Tibial artery (tissue), 4 donors: Measurements from ENCODE around the gene KCNMA1.

Source experiments
- DNase-seq, 2 donors: peaks; one replicate each; pipeline ENCODE4 v3.0.0-alpha.2; 2019
- H3K27ac ChIP-seq, 2 donors: fragments of 200-600 bp; sonication (generic) in 1 of 2; 1 replicate in 1 of 2; 2 replicates in 1 of 2; pipeline ENCODE4 v1.5.1; 2018 to 2019; ENCODE audit warnings: mild to moderate bottlenecking in 1 of 2
- H3K27me3 ChIP-seq, 2 donors: fragments of 200-600 bp; sonication (generic) in 1 of 2; one replicate each; pipeline versions ENCODE4 v1.5.1 to v1.6.0; 2016 to 2019
- H3K36me3 ChIP-seq, 3 donors: fragments of 200-600 bp; sonication (generic) in 2 of 3; one replicate each; pipeline ENCODE4 v1.5.1; 2016 to 2019; ENCODE audit warnings: mild to moderate bottlenecking in 2 of 3
- H3K4me1 ChIP-seq, 4 donors: fragments of 200-600 bp; sonication (generic) in 2 of 4; 1 replicate in 3 of 4; 2 replicates in 1 of 4; pipeline ENCODE4 v1.5.1; 2016 to 2019
- H3K4me3 ChIP-seq, 2 donors: fragments of 200-600 bp; sonication (generic) in 1 of 2; 1 replicate in 1 of 2; 2 replicates in 1 of 2; pipeline ENCODE4 v1.5.1; 2018 to 2019; ENCODE audit warnings: mild to moderate bottlenecking in 2 of 2
- H3K9me3 ChIP-seq, 3 donors: fragments of 200-600 bp; sonication (generic) in 1 of 3; one replicate each; pipeline ENCODE4 v1.5.1; 2016 to 2019
- CTCF ChIP-seq, 2 experiments: fragments of 200-600 bp in 1 of 2; fragments of 450-650 bp in 1 of 2; IDR thresholded peaks; one replicate each; pipeline ENCODE4 v1.5.1; 2017 to 2019; ENCODE audit warnings: antibody characterized with exemption in 2 of 2, mild to moderate bottlenecking in 1 of 2, moderate library complexity in 1 of 2
- intact Hi-C: fragments of 100-400 bp; cut with DNase I; formaldehyde crosslinking; loops from one replicate; pipeline ENCODE4 v1.15.0; 2023; ENCODE audit warnings: low total_unique reads

KCNMA1 gene

DNA sequence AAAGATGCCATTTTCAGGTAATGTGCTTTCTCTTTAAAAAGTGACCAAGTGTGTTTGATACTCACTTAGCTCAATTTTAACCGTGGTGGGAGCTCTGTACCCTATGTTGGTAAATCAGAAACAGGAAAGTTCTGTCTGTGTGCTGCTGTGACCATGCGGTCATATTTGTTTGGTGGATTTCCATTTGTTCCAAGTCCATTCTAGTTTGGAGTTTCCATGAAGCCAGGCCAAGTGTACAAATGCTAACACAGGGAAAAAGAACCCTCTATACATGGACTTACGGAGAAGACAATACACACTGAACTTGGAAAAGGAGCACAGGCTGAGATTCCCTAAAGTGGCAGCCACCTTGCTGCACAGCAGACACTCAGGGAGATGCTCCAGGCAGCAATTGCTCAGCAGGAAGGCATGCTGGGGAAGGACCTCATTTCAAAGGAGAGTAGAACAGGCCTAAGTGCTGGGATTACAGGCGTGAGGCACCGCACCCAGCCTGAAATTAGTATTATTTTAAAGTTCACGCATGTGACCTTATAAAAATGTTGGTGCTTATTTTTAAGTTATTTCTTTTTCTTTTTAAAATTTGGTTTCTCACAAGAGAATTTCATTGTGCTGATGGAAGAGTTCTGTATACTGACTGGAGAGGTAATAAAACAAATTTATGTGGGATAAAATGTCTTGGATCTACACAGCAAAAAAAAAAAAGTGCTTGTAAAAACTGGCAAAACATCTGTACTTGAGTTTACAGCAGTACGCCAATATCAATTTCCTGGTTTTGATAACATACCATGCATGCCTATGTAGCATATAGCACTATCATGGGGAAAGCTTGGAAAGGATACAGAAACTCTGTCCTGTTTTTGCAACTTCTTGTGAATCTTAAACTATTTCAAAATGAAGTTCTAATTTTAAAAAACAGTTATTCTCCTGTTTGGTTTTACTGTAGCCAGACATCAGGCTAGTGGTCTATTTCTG, 436.2 kb downstream of the KCNMA1 start:
- Histone ChIP-seq H3K27ac (peak overlapping the region; percentile 51 to 59), H3K36me3 (no peaks in the 10 kb centered on the region), H3K27me3 (no peaks in the 10 kb centered on the region), H3K9me3 (no peaks in the 10 kb centered on the region), H3K4me1 (peaks cover 0 to 39% (median 15%) of the 10 kb centered on the region in 4 donors), H3K4me3 (no peak overlapping the region)
- intact Hi-C loops, result no loop called here
- TF ChIP-seq CTCF (IDR thresholded peaks at IDR 0.05), result no peak
- DNase-seq, result no peak

DNA sequence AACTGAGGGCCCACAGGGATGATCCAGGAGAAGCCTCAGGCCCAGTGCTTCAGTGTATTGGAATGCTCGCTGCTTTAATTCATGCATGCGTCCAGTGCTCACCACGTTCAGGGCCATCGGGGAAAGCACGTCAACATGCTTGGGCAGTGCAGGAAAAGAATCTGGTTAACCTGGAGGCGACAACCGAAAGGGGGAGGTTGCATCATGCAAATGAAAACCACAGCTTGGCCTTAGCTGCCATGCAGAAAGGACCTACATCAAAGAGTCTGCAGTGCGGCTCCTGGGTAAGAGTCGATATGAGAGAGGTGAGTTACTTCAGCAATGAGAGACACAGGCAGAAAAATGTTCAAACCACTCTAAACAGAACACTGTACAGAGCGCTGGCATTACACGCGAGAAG, 440.1 kb downstream of the KCNMA1 start:
- Histone ChIP-seq H3K36me3 (no peaks in the 10 kb centered on the region), H3K27me3 (no peaks in the 10 kb centered on the region), H3K4me1 (peaks cover 0 to 67% (median 34%) of the 10 kb centered on the region in 4 donors), H3K27ac (peak overlapping the region in 1 of 2 donors; percentile 3), H3K9me3 (no peaks in the 10 kb centered on the region), H3K4me3 (no peak overlapping the region)
- intact Hi-C loops, result no loop called here
- no peak for DNase-seq
- TF ChIP-seq CTCF (IDR thresholded peaks at IDR 0.05), result no peak

DNA sequence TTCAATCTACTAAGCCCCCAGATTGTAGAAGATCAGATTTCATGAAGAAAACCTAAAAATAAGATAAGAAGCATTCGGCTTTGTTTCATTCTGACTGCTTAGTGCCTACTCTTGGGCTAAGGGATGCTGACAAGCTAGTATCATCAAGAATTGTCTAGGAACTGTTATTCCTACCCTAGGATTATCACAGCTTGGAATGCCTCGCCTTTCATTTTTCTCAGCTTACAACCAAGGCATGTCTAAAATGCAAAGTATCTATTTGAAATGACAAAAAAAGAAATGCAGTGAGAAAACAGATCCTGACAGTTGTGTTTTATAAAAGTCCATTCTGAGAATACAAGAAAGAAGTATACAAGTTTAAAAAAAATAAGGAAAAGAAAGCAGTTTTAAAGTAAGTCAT, 441.0 kb downstream of the KCNMA1 start:
- intact Hi-C loops, result no loop called here
- H3K27ac ChIP-seq, result peak overlapping the region; percentile 72 to 76

DNA sequence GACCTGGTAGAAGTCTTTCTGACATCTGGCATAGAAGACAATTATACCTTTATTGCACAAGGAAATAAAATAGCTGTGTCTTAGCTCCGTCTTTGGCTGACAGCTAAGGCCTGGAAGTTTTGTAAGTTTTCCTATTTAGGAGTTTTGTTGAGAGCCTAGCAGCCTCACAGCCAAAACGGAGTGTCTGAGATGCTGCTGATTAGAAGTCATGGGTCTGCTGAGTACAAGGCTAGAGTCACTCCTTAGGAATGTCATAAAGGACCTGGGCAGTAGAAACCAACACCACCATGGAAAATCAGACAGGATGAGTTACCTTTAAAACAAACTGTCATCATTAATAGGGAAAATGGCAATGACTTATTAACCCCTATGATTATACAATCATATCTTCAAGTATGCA, 442.5 kb downstream of the KCNMA1 start:
- no peak for TF ChIP-seq CTCF (IDR thresholded peaks at IDR 0.05)
- intact Hi-C loops, result no loop called here
- H3K27me3 ChIP-seq, result no peaks in the 10 kb centered on the region
- H3K4me3 ChIP-seq, result no peak overlapping the region
- H3K4me1 ChIP-seq, result peaks cover 0 to 57% (median 23%) of the 10 kb centered on the region in 4 donors
- H3K9me3 ChIP-seq, result no peaks in the 10 kb centered on the region
- peak overlapping the region; percentile 72 to 76 for H3K27ac ChIP-seq
- peak; percentile 50 to 76 for DNase-seq
- H3K36me3 ChIP-seq, result no peaks in the 10 kb centered on the region

More for the DNA sequence above, 441.0 kb downstream of the KCNMA1 start:
- Histone ChIP-seq H3K9me3 (no peaks in the 10 kb centered on the region), H3K36me3 (no peaks in the 10 kb centered on the region), H3K4me1 (peaks cover 0 to 64% (median 27%) of the 10 kb centered on the region in 4 donors), H3K4me3 (no peak overlapping the region), H3K27me3 (no peaks in the 10 kb centered on the region)
- no peak for DNase-seq
- no peak for TF ChIP-seq CTCF (IDR thresholded peaks at IDR 0.05)

- DNase-seq, result no peak
- Histone ChIP-seq H3K36me3 (no peaks in the 10 kb centered on the region), H3K9me3 (no peaks in the 10 kb centered on the region), H3K4me3 (no peak overlapping the region), H3K4me1 (peaks cover 0 to 61% (median 22%) of the 10 kb centered on the region in 4 donors), H3K27me3 (no peaks in the 10 kb centered on the region), H3K27ac (peak overlapping the region; percentile 72 to 76)
- TF ChIP-seq CTCF (IDR thresholded peaks at IDR 0.05), result no peak
- intact Hi-C loops, result no loop called here
Measured at GRCh38 chr10:77193001-77193400, 444.6 kb downstream of the KCNMA1 start.
